ENCODE results near the gene PPM1E.
"Not testable (repeated sequence)": the region's sequence is repeated elsewhere in the genome, so short reads cannot be mapped to it uniquely, and the experiment has no call there.

The PPM1E gene

GRCh38 chr17:58840820-58841612, 85.4 kb downstream of the PPM1E start:
- DNase-seq (ENCODE audit: low spot score) = no peak

DNA sequence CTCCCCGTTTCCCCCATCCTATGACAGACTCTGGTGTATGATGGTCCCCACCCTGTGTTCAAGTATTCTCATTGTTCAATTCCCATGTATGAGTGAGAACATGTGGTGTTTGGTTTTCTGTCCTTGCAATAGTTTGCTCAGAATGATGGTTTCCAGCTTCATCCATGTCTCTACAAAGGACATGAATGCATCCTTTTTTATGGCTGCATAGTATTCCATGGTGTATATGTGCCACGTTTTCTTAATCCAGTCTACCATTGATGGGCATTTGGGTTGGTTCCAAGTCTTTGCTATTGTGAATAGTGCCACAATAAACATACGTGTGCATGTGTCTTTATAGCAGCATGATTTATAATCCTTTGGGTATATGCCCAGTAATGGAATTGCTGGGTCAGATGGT, 90.8 kb downstream of the PPM1E start:
- not testable (repeated sequence) for DNase-seq (ENCODE audit: low spot score)

DNA sequence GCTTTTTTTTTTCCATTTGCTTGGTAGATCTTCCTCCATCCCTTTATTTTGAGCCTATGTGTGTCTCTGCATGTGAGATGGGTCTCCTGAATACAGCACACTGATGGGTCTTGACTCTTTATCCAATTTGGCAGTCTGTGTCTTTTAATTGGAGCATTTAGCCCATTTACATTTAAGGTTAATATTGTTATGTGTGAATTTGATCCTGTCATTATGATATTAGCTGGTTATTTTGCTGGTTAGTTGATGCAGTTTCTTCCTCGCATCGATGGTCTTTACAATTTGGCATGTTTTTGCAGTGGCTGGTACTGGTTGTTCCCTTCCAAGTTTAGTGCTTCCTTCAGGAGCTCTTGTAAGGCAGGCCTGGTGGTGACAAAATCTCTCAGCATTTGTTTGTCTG, 94.5 kb downstream of the PPM1E start:
- not testable (repeated sequence) for DNase-seq (ENCODE audit: low spot score)

- no peak for DNase-seq (ENCODE audit: low spot score)
Observed at GRCh38 chr17:58865301-58865700, 109.6 kb downstream of the PPM1E start.

GRCh38 chr17:58870747-58871146, 115.1 kb downstream of the PPM1E start:
- DNase-seq (ENCODE audit: low spot score) = no peak

DNA sequence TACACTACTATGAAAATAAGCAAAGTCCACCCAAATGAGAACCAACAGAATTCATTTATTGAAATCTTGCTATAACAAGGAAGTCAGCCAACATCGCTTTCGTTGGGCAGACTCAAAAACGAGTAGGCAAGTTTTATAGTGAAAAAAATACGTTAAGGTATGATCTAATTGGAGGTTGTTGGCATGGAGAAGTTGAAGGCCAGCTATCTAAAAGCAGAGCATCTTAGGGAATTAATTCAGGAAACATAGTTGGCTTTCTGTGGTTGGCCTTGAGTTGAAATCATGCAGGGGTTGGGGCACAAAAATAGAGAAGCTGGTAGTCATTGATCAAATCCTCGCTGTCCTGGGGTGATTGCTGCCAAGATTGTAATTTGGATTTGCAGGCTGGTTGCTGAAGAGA, 118.3 kb downstream of the PPM1E start:
- no peak for DNase-seq (ENCODE audit: low spot score)

DNA sequence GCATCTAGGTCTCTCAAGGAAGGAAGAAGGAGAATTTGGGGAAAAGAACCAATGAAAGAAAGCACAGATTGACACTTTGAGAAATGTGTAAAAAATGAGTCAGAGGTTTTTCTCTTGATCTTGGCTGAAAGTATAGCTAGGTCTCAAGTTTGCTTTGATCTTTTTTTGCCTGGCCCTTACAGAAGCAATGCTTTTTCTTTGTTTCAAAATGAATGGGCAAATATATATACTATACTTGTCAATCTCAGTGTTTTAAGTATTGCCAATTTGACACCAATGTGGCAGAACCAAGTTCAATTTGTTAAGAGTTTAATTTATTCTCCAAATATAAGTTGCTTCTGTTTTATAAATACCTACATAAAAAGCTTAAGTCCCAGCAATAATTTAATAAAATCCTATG, 119.6 kb downstream of the PPM1E start:
- DNase-seq (ENCODE audit: low spot score) = no peak

DNA sequence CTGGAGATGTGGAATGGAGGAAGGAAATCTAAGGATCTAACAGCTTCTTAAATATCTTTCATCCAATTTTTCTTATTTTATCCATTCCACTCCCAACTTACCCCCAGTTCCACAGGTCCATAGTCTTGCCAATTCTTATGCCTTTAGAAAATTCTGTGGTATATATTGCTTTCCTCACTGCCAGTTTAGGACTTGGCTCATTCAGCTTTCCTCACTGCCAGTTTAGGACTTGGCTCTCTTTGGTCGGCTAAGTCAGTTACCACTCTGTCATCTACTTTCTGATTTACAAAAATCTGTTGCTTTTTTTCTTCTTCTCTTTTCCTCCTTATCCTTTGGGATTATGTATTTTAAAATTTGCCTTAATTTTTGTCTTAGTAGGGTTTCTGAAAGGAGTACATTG, 128.5 kb downstream of the PPM1E start:
- DNase-seq (ENCODE audit: low spot score) = no peak

GRCh38 chr17:58886514-58886913, 130.9 kb downstream of the PPM1E start:
- DNase-seq (ENCODE audit: low spot score) = no peak

- no peak for DNase-seq (ENCODE audit: low spot score)
Observed at GRCh38 chr17:58889928-58890327, 134.3 kb downstream of the PPM1E start.

- no peak for DNase-seq (ENCODE audit: low spot score)
Observed at GRCh38 chr17:58899191-58899590, 143.5 kb downstream of the PPM1E start.

- DNase-seq (ENCODE audit: low spot score) = no peak
Observed at GRCh38 chr17:58902322-58902721, 146.7 kb downstream of the PPM1E start.

DNA sequence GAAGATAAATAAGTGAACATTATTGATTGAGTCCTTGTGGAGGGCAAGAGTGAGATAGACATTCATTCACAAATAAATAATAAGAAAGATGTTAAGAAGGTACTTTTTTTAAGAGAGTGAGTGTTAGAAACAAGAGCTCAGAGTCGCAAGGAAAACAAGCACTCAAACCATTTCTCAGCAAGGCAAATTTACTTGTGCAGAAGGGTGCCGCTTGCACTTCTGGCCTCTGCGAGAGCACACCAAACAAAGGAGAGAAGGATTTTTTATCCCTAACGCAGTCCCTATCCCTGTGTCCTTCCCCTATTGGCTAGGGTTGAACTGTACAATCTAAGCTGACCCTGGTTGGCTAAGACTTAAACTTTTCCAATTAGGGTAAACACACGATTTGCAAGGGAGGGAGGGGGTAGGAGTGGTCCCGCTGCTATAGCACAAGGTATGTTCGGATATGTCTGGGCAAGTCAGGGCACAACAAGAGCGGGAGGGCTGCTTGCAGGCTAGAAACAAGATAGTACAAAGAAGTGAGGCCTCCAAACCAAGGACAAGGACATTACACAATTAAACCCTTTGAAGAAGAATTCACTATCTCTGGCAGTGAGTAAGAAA, 156.2 kb downstream of the PPM1E start:
- DNase-seq (ENCODE audit: low spot score) = no peak

GRCh38 chr17:58913552-58913951, 157.9 kb downstream of the PPM1E start:
- no peak for DNase-seq (ENCODE audit: low spot score)

GRCh38 chr17:58913971-58914769, 158.5 kb downstream of the PPM1E start:
- no peak for DNase-seq (ENCODE audit: low spot score)

GRCh38 chr17:58917228-58917627, 161.6 kb downstream of the PPM1E start:
- no peak for DNase-seq (ENCODE audit: low spot score)

DNA sequence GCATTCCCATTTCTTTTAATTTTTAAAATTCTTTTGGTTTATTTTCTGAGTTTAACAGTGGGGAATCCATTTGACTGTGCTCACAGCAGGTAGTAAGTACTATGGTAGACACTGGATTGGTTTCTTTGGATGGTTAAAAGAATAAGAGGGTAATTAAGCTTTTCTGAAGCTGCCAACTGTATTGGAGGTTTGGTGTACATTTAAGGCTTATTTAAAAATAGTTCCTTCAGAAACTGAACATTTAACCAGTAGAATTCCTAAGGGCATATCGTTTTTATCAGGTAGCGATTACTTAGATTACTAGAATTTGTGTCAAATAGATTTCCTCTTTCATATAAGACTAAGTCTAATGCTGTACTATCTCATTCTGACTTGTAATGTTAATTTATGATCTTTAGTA, 162.4 kb downstream of the PPM1E start:
- peak; percentile 41 for DNase-seq (ENCODE audit: low spot score)

DNA sequence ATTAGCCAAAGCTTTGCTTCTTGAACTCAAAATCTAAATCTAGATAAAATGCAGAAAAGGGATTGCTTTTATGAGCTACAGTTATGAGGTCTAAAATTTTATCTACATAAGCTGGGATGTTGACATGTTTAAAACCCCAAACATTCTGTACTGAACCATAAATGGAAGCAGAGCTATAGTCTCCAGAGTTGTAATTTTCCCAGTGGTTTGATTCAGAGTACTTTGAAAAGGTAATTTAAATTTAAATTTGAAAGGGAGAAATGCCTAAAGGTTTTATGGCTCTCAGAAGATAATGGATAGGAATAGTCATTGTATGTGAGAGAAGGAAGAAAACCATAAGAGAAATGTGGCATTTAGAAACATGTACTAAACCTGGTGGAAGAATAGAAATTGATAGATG, 163.2 kb downstream of the PPM1E start:
- DNase-seq (ENCODE audit: low spot score) = no peak

DNA sequence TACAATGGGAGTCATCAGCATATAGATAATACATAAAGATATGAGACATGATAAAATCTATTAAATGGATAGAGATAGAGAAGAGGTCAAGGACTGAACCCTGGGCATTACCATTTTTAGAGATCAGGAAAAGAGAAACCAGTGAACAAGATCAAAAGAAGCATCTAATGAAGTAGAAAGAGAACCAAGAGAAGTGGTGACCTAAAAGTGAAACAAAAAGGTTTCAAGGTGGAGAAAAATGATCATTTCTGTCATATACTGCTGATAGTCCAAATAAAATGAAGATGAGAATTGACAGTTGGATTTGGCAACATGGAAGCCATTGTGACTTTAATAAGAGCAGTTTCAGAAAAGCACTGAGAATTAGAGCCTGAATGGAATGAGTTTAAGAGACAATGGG, 165.1 kb downstream of the PPM1E start:
- DNase-seq (ENCODE audit: low spot score) = no peak

GRCh38 chr17:58932956-58933355, 177.3 kb downstream of the PPM1E start:
- DNase-seq (ENCODE audit: low spot score) = no peak

DNA sequence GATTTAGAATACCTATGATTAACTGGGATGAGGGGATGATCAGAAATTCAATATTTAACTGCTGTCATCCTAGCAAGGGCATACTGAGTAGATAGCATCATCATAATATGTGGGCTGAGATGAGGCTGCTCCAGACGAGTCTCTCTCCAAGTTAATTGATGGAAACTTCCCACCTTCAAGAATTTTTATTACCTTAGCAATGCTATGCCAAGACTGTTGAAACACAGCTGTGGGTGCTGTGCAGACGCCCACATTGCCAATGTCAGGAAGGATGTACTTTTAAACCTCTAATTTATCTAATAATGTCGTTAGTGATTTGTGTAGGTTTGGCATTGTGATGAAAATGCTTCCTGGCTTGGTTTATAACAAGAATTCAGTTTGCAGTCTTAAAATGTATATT, 180.6 kb downstream of the PPM1E start:
- DNase-seq (ENCODE audit: low spot score) = no peak

DNA sequence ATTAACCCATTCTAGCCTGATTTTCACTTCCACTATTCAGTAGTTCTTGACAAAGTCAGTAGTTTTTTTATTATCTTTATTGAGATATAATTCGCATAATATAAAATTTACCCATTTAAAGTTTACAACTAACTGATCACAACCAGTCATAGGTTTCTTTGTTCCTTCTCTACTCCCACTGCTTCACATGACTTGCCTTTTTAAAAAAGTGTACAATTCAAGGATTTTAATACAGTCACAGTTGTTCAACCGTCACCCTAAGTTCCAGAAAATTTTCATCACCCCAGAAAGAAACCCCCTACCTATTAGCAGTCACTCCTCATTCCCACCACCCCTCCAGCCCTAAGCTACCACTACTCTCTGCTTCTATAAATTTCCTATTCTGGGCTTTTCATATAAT, 188.5 kb downstream of the PPM1E start:
- no peak for DNase-seq (ENCODE audit: low spot score)

DNA sequence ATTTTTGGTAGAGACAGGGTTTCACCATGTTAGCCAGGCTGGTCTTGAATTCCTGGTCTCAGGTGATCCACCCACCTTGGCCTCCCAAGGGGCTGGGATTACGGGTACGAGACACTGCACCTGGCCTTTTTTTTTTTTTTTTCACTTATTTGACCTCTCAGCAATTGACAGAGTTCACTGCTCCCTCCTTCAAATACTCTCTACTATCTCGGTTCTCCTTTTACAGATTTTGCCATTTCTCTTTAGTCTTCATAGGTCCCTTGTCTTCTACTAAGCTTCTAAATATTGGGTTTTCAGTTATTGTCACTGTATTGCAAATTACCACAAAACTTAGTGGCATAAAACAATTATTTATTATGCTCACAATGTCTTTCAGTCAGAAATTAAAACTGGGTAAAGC, 191.8 kb downstream of the PPM1E start:
- DNase-seq (ENCODE audit: low spot score) = no peak
